ENCODE data around the gene RSPRY1.

RSPRY1 gene

GRCh38 chr16:57185945-57186871 lies at the start of gene RSPRY1, which contains the start of gene PSME3IP1:
RSPRY1 (plus strand) TSS chr16:57186329; CDS start chr16:57204659, 18,330 bp downstream.
PSME3IP1 (minus strand) TSS chr16:57186039; CDS start chr16:57173854, 12,185 bp downstream.
- peak; percentile 98 for DNase-seq

GRCh38 chr16:57137043-57137442 lies 49.1 kb upstream of the RSPRY1 start:
- DNase-seq: no peak

- no peak for DNase-seq
Observed at GRCh38 chr16:57137566-57138273, 48.4 kb upstream of the RSPRY1 start.

- DNase-seq: no peak
Observed at GRCh38 chr16:57138281-57138935, 47.7 kb upstream of the RSPRY1 start.

GRCh38 chr16:57140931-57141668 lies 45.0 kb upstream of the RSPRY1 start:
- DNase-seq: no peak

GRCh38 chr16:57141822-57142631 lies 44.1 kb upstream of the RSPRY1 start:
- no peak for DNase-seq

- no peak for DNase-seq
Observed at GRCh38 chr16:57143149-57143921, 42.8 kb upstream of the RSPRY1 start.

GRCh38 chr16:57144027-57144426 lies 42.1 kb upstream of the RSPRY1 start:
- no peak for DNase-seq

- DNase-seq: no peak
Observed at GRCh38 chr16:57145046-57146021, 40.8 kb upstream of the RSPRY1 start.

- DNase-seq: no peak
Observed at GRCh38 chr16:57146040-57146647, 40.0 kb upstream of the RSPRY1 start.

- no peak for DNase-seq
Observed at GRCh38 chr16:57146735-57147134, 39.4 kb upstream of the RSPRY1 start.

- no peak for DNase-seq
Observed at GRCh38 chr16:57147381-57148221, 38.5 kb upstream of the RSPRY1 start.

GRCh38 chr16:57148481-57148880 lies 37.6 kb upstream of the RSPRY1 start:
- no peak for DNase-seq

- DNase-seq: no peak
Observed at GRCh38 chr16:57149391-57149790, 36.7 kb upstream of the RSPRY1 start.

GRCh38 chr16:57150682-57151330 lies 35.3 kb upstream of the RSPRY1 start:
- no peak for DNase-seq

GRCh38 chr16:57151369-57151768 lies 34.8 kb upstream of the RSPRY1 start:
- DNase-seq: no peak
